ENCODE results near the gene ABCD2. TPM values are rescaled to one million over a fixed set of nuclear protein-coding genes. Genes with fewer than 3 reads are reported as not detected.
A peak's percentile ranks its signal among the peaks of the same experiment; 100 is the strongest.

Gene ABCD2
- total and polyA plus RNA-seq, 2 of the 4 experiments (the other 2 are of a cell fraction) = not detected

DNA sequence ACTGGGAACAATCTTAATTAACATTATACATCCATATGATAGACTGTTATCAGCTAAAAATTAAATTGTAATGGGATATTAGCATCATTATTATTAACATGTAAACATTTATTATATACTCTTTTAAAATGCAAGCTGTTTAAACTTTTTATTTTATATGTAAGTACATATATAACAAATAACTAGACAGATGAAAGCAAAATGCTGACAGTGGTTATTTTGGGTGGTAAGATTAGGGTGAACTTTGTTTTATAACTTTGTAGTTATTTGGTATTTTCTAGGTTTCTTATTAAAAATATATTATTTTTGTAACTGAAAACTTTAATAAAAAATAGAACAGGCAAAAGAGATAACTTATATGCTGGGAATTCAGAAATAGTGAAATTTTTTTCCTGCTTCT, 114.0 kb downstream of the ABCD2 start:
- Histone ChIP-seq H2BK20ac (ENCODE audit: low read depth, low read length) (no peak overlapping the region), H2BK15ac (ENCODE audit: low read depth, low read length) (no peak overlapping the region), H3K4me3 (ENCODE audit: insufficient read depth, low read depth, low read length) (no peak overlapping the region), H3K9me3 (ENCODE audit: control insufficient read depth, insufficient read depth, low read length) (peaks cover 14% of the 10 kb centered on the region; the same call in 1 of the 2 replicates), H2AK9ac (replicated peaks; ENCODE audit: low read depth, low read length, poor library complexity) (no peak overlapping the region), H3K27me3 (ENCODE audit: control insufficient read depth, insufficient read depth, low read length) (no peaks in the 10 kb centered on the region), H3K14ac (replicated peaks; ENCODE audit: low read depth, low read length) (no peak overlapping the region), H4K8ac (ENCODE audit: low read depth in 2 of 2, low read length in 2 of 2) (no peak overlapping the region), H2BK120ac (ENCODE audit: low read depth, low read length) (no peak overlapping the region), H2AK5ac (ENCODE audit: low read depth, low read length) (no peak overlapping the region), H4K5ac (ENCODE audit: low read depth, low read length) (no peak overlapping the region), H2AFZ (replicated peaks; ENCODE audit: low read length, poor library complexity) (no peak overlapping the region), H4K20me1 (ENCODE audit: insufficient read depth, low read length) (no peaks in the 10 kb centered on the region), H4K91ac (ENCODE audit: insufficient read depth, low read depth, low read length) (no peak overlapping the region), H3K18ac (ENCODE audit: low read depth, low read length) (no peak overlapping the region), H3K79me1 (ENCODE audit: low read depth in 1 of 2, low read length in 2 of 2) (no peaks in the 10 kb centered on the region), H3K9me1 (ENCODE audit: insufficient read depth, low read length) (no peaks in the 10 kb centered on the region), H3K4me2 (ENCODE audit: low read depth, low read length) (no peak overlapping the region), H3K36me3 (ENCODE audit: control insufficient read depth, insufficient read depth, low read length) (no peaks in the 10 kb centered on the region), H3K56ac (ENCODE audit: extremely low read depth, insufficient read depth, low read length) (no peak overlapping the region), H3K27ac (ENCODE audit: insufficient read depth, low read length) (no peak overlapping the region), H3K23ac (ENCODE audit: low read depth, low read length) (no peak overlapping the region), H3K4me1 (ENCODE audit: control insufficient read depth, insufficient read depth, low read length) (no peaks in the 10 kb centered on the region), H2BK5ac (ENCODE audit: low read depth, low read length, poor library complexity, severe bottlenecking) (no peak overlapping the region), H3K4ac (ENCODE audit: low read depth, low read length) (no peak overlapping the region), H3K9ac (ENCODE audit: low read depth, low read length) (no peak overlapping the region)
- dilution Hi-C loops (cut with HindIII; ENCODE audit: low sequenced_read_pairs, unreplicated experiment) (no loop called here), intact Hi-C loops (cut with micrococcal nuclease) (no loop called here), in situ Hi-C loops (cut with MboI; ENCODE audit: low sequenced_read_pairs) (no loop called here)
- DNase-seq (no peak), ATAC-seq (ENCODE audit: low read depth) (no peak)
- CTCF ChIA-PET = interaction anchor here (0.7 kb wide), 1 partner anchor 558 kb away, joined by 3 read pairs; no protein-coding TSS in a partner anchor
- TF ChIP-seq RCOR1 (IDR thresholded peaks at IDR 0.05; ENCODE audit: insufficient replicate concordance, low read length) (no peak), CHD1 (IDR thresholded peaks at IDR 0.05; ENCODE audit: low read depth, low read length) (no peak), SMC3 (IDR thresholded peaks at IDR 0.05; ENCODE audit: low read depth, low read length) (no peak), MAFK (IDR thresholded peaks at IDR 0.05; ENCODE audit: low read depth, low read length) (peak; percentile 82), POLR2A (IDR thresholded peaks at IDR 0.05; ENCODE audit: low read depth, low read length) (no peak)
- POLR2A ChIA-PET (ENCODE audit: unreplicated experiment) = no interaction called here
- BruUV-seq (replicated peaks) = no TSS peak
